HG03342 (cell line): ENCODE data around the gene SCPEP1.
A peak's percentile ranks its signal among the peaks of the same experiment; 100 is the strongest.
"Not testable (repeated sequence)": the region's sequence is repeated elsewhere in the genome, so short reads cannot be mapped to it uniquely, and the experiment has no call there.

Experiments used
- ATAC-seq: cut with Tn5 transposase; IDR thresholded peaks from one replicate; pipeline ENCODE4 v1.9.1; 2021; ENCODE audit warnings: mild to moderate bottlenecking, moderate library complexity; ENCODE audit not compliant: unreplicated experiment

Gene SCPEP1

GRCh38 chr17:56977673-56978395, at the start of gene SCPEP1:
TSS of gene SCPEP1 (plus strand) at chr17:56978131. CDS start at chr17:56978160, 29 bp downstream.
- peak; percentile 66 for ATAC-seq

GRCh38 chr17:56928586-56928985, 49.3 kb upstream of the SCPEP1 start:
- no peak for ATAC-seq

- ATAC-seq: no peak
These were observed 48.5 kb upstream of the SCPEP1 start for GRCh38 chr17:56929362-56929969.

- no peak for ATAC-seq
These were observed 47.1 kb upstream of the SCPEP1 start for GRCh38 chr17:56930739-56931337.

GRCh38 chr17:56933151-56933745, 44.7 kb upstream of the SCPEP1 start:
- ATAC-seq: no peak

GRCh38 chr17:56933868-56934267, 44.1 kb upstream of the SCPEP1 start:
- no peak for ATAC-seq

GRCh38 chr17:56934280-56934679, 43.7 kb upstream of the SCPEP1 start:
- ATAC-seq: no peak

GRCh38 chr17:56935461-56935860, 42.5 kb upstream of the SCPEP1 start:
- ATAC-seq: no peak

GRCh38 chr17:56936697-56937322, 41.1 kb upstream of the SCPEP1 start:
- ATAC-seq: no peak

GRCh38 chr17:56937687-56938086, 40.2 kb upstream of the SCPEP1 start:
- no peak for ATAC-seq

GRCh38 chr17:56938206-56938605, 39.7 kb upstream of the SCPEP1 start:
- not testable (repeated sequence) for ATAC-seq

GRCh38 chr17:56939869-56940484, 38.0 kb upstream of the SCPEP1 start:
- peak; percentile 46 for ATAC-seq

GRCh38 chr17:56943505-56944125, 34.3 kb upstream of the SCPEP1 start:
- no peak for ATAC-seq

- no peak for ATAC-seq
These were observed 31.9 kb upstream of the SCPEP1 start for GRCh38 chr17:56945938-56946505.

- ATAC-seq: no peak
These were observed 30.2 kb upstream of the SCPEP1 start for GRCh38 chr17:56947741-56948140.

- ATAC-seq: no peak
These were observed 29.4 kb upstream of the SCPEP1 start for GRCh38 chr17:56948491-56948890.

- ATAC-seq: no peak
These were observed 28.3 kb upstream of the SCPEP1 start for GRCh38 chr17:56949595-56949994.

- ATAC-seq: no peak
These were observed 20.9 kb upstream of the SCPEP1 start for GRCh38 chr17:56956992-56957391.

- ATAC-seq: peak; percentile 96
These were observed 17.1 kb upstream of the SCPEP1 start, which contains the start of gene COIL for GRCh38 chr17:56960596-56961538. TSS of gene COIL (minus strand) at chr17:56961050. CDS start at chr17:56961019, 31 bp downstream.
